GM12878 (cell line): ENCODE results near the gene EBF3. TPM values are rescaled to one million over a fixed set of nuclear protein-coding genes. Genes with fewer than 3 reads are reported as not detected.

ENCODE experiments used
- ATAC-seq: fragments of 200-7000 bp; cut with Tn5 transposase; 3 replicates; pipeline ENCODE4 v1.9.1; 2020; ENCODE audit warnings: mild to moderate bottlenecking, moderate library complexity
- BruUV-seq: library from RNA; stranded (reverse); fragments of 400-500 nt; replicated peaks from 2 replicates; lab custom pipeline; 2021; lab: Mats Ljungman, UMichigan
- CTCF ChIA-PET: fragments of 300-600 bp; sonication (Branson Sonifier 250); formaldehyde crosslinking; extraction: SDS; loops from one replicate; lab custom pipeline; 2021; ENCODE audit warnings: inconsistent platforms; lab: Yijun Ruan, JAX
- POLR2A ChIA-PET: fragments of 350-600 bp; formaldehyde crosslinking; extraction: SDS; loops from one replicate; lab custom pipeline; 2021; ENCODE audit warnings: inconsistent platforms; lab: Charles Lee
- RAD21 ChIA-PET: fragments of 300-600 bp; sonication (Branson Sonifier 250); formaldehyde crosslinking; loops from one replicate; lab custom pipeline; 2023; ENCODE audit warnings: antibody characterized with exemption; ENCODE audit not compliant: unreplicated experiment; lab: Charles Lee
- SMC1A ChIA-PET: fragments of 300-600 bp; sonication (Branson Sonifier 250); formaldehyde crosslinking; loops from one replicate; lab custom pipeline; 2023; ENCODE audit not compliant: unreplicated experiment, uncharacterized antibody; lab: Charles Lee
- DNase-seq: peaks from one replicate; pipeline ENCODE4 v3.0.0-alpha.2; 2011; ENCODE audit warnings: low read depth, low spot score
- FAIRE-seq: peaks from 3 replicates; lab custom pipeline; 2011; peaks lifted over from hg19 to GRCh38; lab: Jason Lieb, UNC
- H2AFZ ChIP-seq: 2 replicates; pipeline ENCODE4 v1.6.0; 2011; ENCODE audit warnings: low read depth, low read length, control low read depth; ENCODE audit not compliant: control insufficient read depth
- H3K27ac ChIP-seq: 2 replicates; pipeline ENCODE4 v1.5.1; 2011; ENCODE audit warnings: control low read depth; ENCODE audit not compliant: control insufficient read depth, insufficient read depth
- H3K27me3 ChIP-seq, 2 experiments: replicated peaks in 1 of 2; 2 replicates each; pipeline versions ENCODE4 v1.6.0 to v1.6.1; 2011; ENCODE audit warnings: low read length in 1 of 2; ENCODE audit not compliant: control insufficient read depth in 2 of 2, insufficient read depth in 2 of 2
- H3K36me3 ChIP-seq, 2 experiments: 2 replicates each; pipeline ENCODE4 v1.5.1; 2011; ENCODE audit warnings: low read length in 1 of 2; ENCODE audit not compliant: control insufficient read depth in 2 of 2, insufficient read depth in 2 of 2
- H3K4me1 ChIP-seq: 2 replicates; pipeline ENCODE4 v1.6.1; 2011; ENCODE audit warnings: mild to moderate bottlenecking, low read length, moderate library complexity, mixed read lengths; ENCODE audit not compliant: control insufficient read depth, insufficient read depth
- H3K4me2 ChIP-seq: 2 replicates; pipeline ENCODE4 v1.6.0; 2011; ENCODE audit warnings: control low read depth; ENCODE audit not compliant: control insufficient read depth, insufficient read depth
- H3K4me3 ChIP-seq: fragments of 200-600 bp; sonication (generic); 2 replicates; pipeline ENCODE4 v1.5.1; 2016
- H3K79me2 ChIP-seq: 2 replicates; pipeline ENCODE4 v1.6.0; 2011; ENCODE audit warnings: low read length; ENCODE audit not compliant: control insufficient read depth, insufficient read depth
- H3K9ac ChIP-seq: 2 replicates; pipeline ENCODE4 v1.8.0; 2011; ENCODE audit warnings: low read length, control low read depth, mixed read lengths; ENCODE audit not compliant: control insufficient read depth, insufficient read depth
- H3K9me3 ChIP-seq: replicated peaks from 3 replicates; pipeline ENCODE4 v1.5.1; 2011; ENCODE audit warnings: mild to moderate bottlenecking, low read length; ENCODE audit not compliant: control insufficient read depth, insufficient read depth
- H4K20me1 ChIP-seq: 2 replicates; pipeline ENCODE4 v1.6.0; 2011; ENCODE audit not compliant: control insufficient read depth, insufficient read depth
- BHLHE40 ChIP-seq, 2 experiments: fragments of 450-650 bp in 1 of 2; IDR thresholded peaks; 2 replicates each; pipeline ENCODE4 v1.6.1; 2011 to 2017; ENCODE audit warnings: low read depth in 2 of 2, borderline replicate concordance in 1 of 2, improper control_type of control experiment in 1 of 2, low read length in 1 of 2, mild to moderate bottlenecking in 1 of 2
- EP300 ChIP-seq, 2 experiments: fragments of 150-350 bp in 1 of 2; IDR thresholded peaks; 2 replicates each; pipeline ENCODE4 v1.6.1; 2011 to 2012; ENCODE audit warnings: low read depth in 2 of 2, low read length in 2 of 2, borderline replicate concordance in 1 of 2, improper control_type of control experiment in 1 of 2, inconsistent platforms in 1 of 2; ENCODE audit not compliant: control insufficient read depth in 1 of 2
- HDAC6 ChIP-seq: fragments of 200-600 bp; sonication (generic); IDR thresholded peaks from one replicate; pipeline ENCODE4 v1.8.0; 2017; ENCODE audit warnings: antibody characterized with exemption; ENCODE audit not compliant: unreplicated experiment
- KAT2A ChIP-seq: conservative IDR thresholded peaks from 2 replicates; pipeline ENCODE4 v1.6.1; 2011; ENCODE audit warnings: low read depth, low read length; ENCODE audit not compliant: control insufficient read depth
- MYB ChIP-seq: fragments of 150-350 bp; IDR thresholded peaks from 2 replicates; pipeline ENCODE4 v1.6.1; 2014; ENCODE audit warnings: mild to moderate bottlenecking, low read depth, low read length, borderline replicate concordance
- PAX8 ChIP-seq: fragments of 450-650 bp; IDR thresholded peaks from 2 replicates; pipeline ENCODE4 v1.6.1; 2017; ENCODE audit warnings: mild to moderate bottlenecking, moderate library complexity
- STAT3 ChIP-seq: IDR thresholded peaks from 2 replicates; pipeline ENCODE4 v1.6.1; 2011; ENCODE audit warnings: low read depth, low read length, improper control_type of control experiment
- SUPT20H ChIP-seq: IDR thresholded peaks from 2 replicates; pipeline ENCODE4 v1.6.1; 2011; ENCODE audit warnings: low read depth, mild to moderate bottlenecking, low read length, moderate library complexity, borderline replicate concordance; ENCODE audit not compliant: control insufficient read depth
- SUZ12 ChIP-seq: fragments of 200-600 bp; sonication (generic); IDR thresholded peaks from one replicate; pipeline ENCODE4 v1.6.1; 2018; ENCODE audit warnings: antibody characterized with exemption, mild to moderate bottlenecking; ENCODE audit not compliant: unreplicated experiment
- TCF7 ChIP-seq: IDR thresholded peaks from 2 replicates; pipeline ENCODE4 v1.6.1; 2014; ENCODE audit warnings: antibody characterized with exemption, borderline replicate concordance
- ZNF207 ChIP-seq: fragments of 450-650 bp; IDR thresholded peaks from 2 replicates; pipeline ENCODE4 v1.6.1; 2014; ENCODE audit warnings: antibody characterized with exemption, mild to moderate bottlenecking, borderline replicate concordance
- ZZZ3 ChIP-seq: IDR thresholded peaks from 2 replicates; pipeline ENCODE4 v1.6.1; 2011; ENCODE audit warnings: low read depth; ENCODE audit not compliant: control insufficient read depth, insufficient read length
- WGBS: methylation state at CpG from one replicate; pipeline ENCODE4 v1.1.6; 2016; ENCODE audit warnings: low lambda C conversion rate; ENCODE audit not compliant: insufficient replicate concordance, insufficient coverage; ENCODE audit errors: missing lambda C conversion rate; 5-methylcytosine and 5-hydroxymethylcytosine counted together
- in situ Hi-C: fragments of 300-500 bp; cut with MboI; formaldehyde crosslinking; loops from 9 replicates; pipeline ENCODE4 v1.14.3; 2018; ENCODE audit warnings: mixed read lengths
- intact Hi-C: fragments of 100-400 bp; cut with micrococcal nuclease; formaldehyde crosslinking; loops from one replicate; pipeline ENCODE4 v1.14.2; 2022; ENCODE audit not compliant: unreplicated experiment
- polyA plus RNA-seq, 11 experiments: library from polyadenylated mRNA; depleted of rRNA in 4 of 11; unstranded in 6 of 11; stranded (reverse) in 5 of 11; fragments of >200 nt; fragmentation: Nextera tagmentation in 4 of 11; fragmentation: Illumina TruSeq in 1 of 11; extraction: Ambion mirVana in 4 of 11; extraction: Trizol in 1 of 11; gene quantifications; 1 replicate in 1 of 11; 2 replicates in 10 of 11; pipeline versions ENCODE4 v1.2.1 to v1.2.3, GENCODE V29; 2011 to 2016; ENCODE audit warnings: inconsistent platforms in 2 of 11, missing spikeins in 2 of 11, low read depth in 1 of 11
- total RNA-seq, 4 experiments: library from RNA; depleted of rRNA in 3 of 4; stranded (reverse); fragments of >200 nt in 3 of 4; fragmentation: Illumina TruSeq in 1 of 4; extraction: Trizol in 1 of 4; gene quantifications; 2 replicates each; pipeline versions ENCODE4 v1.2.1 to v1.2.3, GENCODE V29; 2013 to 2021
- TF ChIP-seq, protein P1 (sequence below): IDR thresholded peaks from 2 replicates; pipeline ENCODE4 v1.6.1; 2011; ENCODE audit warnings: low read depth, low read length, improper control_type of control experiment, borderline replicate concordance
- TF ChIP-seq, protein P2 (sequence below): fragments of 450-650 bp; IDR thresholded peaks from 2 replicates; pipeline ENCODE4 v1.6.1; 2018; ENCODE audit warnings: borderline replicate concordance, mild to moderate bottlenecking; ENCODE audit not compliant: partially characterized antibody

Gene EBF3
- total and polyA plus RNA-seq, 10 of the 15 experiments (the other 5 are each of a cell fraction or from before 2014, with no cell fraction given), result not detected

DNA sequence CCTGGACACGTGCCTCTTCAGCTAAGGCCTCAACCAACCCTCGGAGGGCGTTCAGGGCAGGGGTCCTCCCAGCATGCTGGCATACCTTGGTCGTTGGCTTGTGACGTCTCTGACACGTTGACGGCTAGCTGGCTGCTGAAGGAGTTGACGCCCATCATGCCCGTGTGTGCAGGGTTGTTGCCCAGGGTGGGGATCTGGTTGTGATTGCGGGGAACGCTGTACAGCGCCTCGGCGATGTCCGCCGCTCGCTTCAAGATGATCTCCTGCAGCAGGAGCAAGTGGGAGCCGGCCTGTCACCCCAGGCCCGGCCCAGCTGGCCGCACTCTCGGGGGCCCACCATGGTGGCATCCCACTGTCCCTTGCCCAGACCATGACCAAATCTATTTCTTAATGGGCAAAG lies 122.0 kb downstream of the EBF3 start:
- H3K4me3 ChIP-seq, result no peak overlapping the region
- ChIA-PET RAD21 (no interaction called here), CTCF (no interaction called here), SMC1A (no interaction called here), POLR2A (no interaction called here)
- no peaks in the 10 kb centered on the region for H3K4me1 ChIP-seq
- in situ Hi-C loops, result no loop called here
- WGBS, result 66% methylated on average over 17 of the region's 21 CpGs
- no peaks in the 10 kb centered on the region for H3K27me3 ChIP-seq
- TF ChIP-seq MYB (no peak), STAT3 (no peak), BHLHE40 (IDR thresholded peaks at IDR 0.05; ENCODE audit: borderline replicate concordance in 1 of 2, low read depth in 2 of 2, low read length in 1 of 2) (no peak), EP300 (IDR thresholded peaks at IDR 0.05; ENCODE audit: borderline replicate concordance in 1 of 2, control insufficient read depth in 1 of 2, low read depth in 2 of 2, low read length in 2 of 2) (no peak), PAX8 (no peak), KAT2A (no peak), ZNF207 (no peak), SUPT20H (no peak), TCF7 (no peak), SUZ12 (no peak), HDAC6 (no peak), ZZZ3 (no peak)
- TF ChIP-seq, protein P1, sequence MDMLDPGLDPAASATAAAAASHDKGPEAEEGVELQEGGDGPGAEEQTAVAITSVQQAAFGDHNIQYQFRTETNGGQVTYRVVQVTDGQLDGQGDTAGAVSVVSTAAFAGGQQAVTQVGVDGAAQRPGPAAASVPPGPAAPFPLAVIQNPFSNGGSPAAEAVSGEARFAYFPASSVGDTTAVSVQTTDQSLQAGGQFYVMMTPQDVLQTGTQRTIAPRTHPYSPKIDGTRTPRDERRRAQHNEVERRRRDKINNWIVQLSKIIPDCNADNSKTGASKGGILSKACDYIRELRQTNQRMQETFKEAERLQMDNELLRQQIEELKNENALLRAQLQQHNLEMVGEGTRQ, result no peak
- TF ChIP-seq, protein P2, sequence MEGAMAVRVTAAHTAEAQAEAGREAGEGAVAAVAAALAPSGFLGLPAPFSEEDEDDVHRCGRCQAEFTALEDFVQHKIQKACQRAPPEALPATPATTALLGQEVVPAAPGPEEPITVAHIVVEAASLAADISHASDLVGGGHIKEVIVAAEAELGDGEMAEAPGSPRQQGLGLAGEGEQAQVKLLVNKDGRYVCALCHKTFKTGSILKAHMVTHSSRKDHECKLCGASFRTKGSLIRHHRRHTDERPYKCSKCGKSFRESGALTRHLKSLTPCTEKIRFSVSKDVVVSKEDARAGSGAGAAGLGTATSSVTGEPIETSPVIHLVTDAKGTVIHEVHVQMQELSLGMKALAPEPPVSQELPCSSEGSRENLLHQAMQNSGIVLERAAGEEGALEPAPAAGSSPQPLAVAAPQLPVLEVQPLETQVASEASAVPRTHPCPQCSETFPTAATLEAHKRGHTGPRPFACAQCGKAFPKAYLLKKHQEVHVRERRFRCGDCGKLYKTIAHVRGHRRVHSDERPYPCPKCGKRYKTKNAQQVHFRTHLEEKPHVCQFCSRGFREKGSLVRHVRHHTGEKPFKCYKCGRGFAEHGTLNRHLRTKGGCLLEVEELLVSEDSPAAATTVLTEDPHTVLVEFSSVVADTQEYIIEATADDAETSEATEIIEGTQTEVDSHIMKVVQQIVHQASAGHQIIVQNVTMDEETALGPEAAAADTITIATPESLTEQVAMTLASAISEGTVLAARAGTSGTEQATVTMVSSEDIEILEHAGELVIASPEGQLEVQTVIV, result no peak
- H3K79me2 ChIP-seq, result no peaks in the 10 kb centered on the region
- H3K4me2 ChIP-seq, result no peak overlapping the region
- no peak overlapping the region for H2AFZ ChIP-seq
- DNase-seq (no peak), ATAC-seq (no peak), FAIRE-seq (no peak)
- H3K36me3 ChIP-seq, result no peaks in the 10 kb centered on the region
- intact Hi-C loops, result no loop called here
- H4K20me1 ChIP-seq, result no peaks in the 10 kb centered on the region
- H3K9ac ChIP-seq, result no peak overlapping the region
- no peak overlapping the region for H3K27ac ChIP-seq
- H3K9me3 ChIP-seq, result no peaks in the 10 kb centered on the region
- no TSS peak for BruUV-seq
